HG03571 (cell line): Measurements from ENCODE around the gene NELL2.

Experiments
- ATAC-seq: cut with Tn5 transposase; IDR thresholded peaks from one replicate; pipeline ENCODE4 v1.9.1; 2021; ENCODE audit not compliant: unreplicated experiment

Gene NELL2

GRCh38 chr12:44546060-44546459, 330.1 kb downstream of the NELL2 start:
- no peak for ATAC-seq

- ATAC-seq = no peak
Observed at GRCh38 chr12:44544018-44544417, 332.1 kb downstream of the NELL2 start.

- no peak for ATAC-seq
Observed at GRCh38 chr12:44542716-44543115, 333.4 kb downstream of the NELL2 start.

- no peak for ATAC-seq
Observed at GRCh38 chr12:44537354-44537753, 338.8 kb downstream of the NELL2 start.

- no peak for ATAC-seq
Observed at GRCh38 chr12:44532940-44533339, 343.2 kb downstream of the NELL2 start.

GRCh38 chr12:44531320-44531971, 344.7 kb downstream of the NELL2 start:
- no peak for ATAC-seq

- no peak for ATAC-seq
Observed at GRCh38 chr12:44526655-44527182, 349.4 kb downstream of the NELL2 start.

- ATAC-seq = no peak
Observed at GRCh38 chr12:44525806-44526654, 350.1 kb downstream of the NELL2 start.

GRCh38 chr12:44523828-44524227, 352.3 kb downstream of the NELL2 start:
- no peak for ATAC-seq

GRCh38 chr12:44521702-44522101, 354.4 kb downstream of the NELL2 start:
- ATAC-seq = no peak

- no peak for ATAC-seq
Observed at GRCh38 chr12:44519931-44520330, 356.2 kb downstream of the NELL2 start.

GRCh38 chr12:44511289-44511688, 364.8 kb downstream of the NELL2 start:
- ATAC-seq = no peak

GRCh38 chr12:44510510-44510909, 365.6 kb downstream of the NELL2 start:
- ATAC-seq = no peak

- no peak for ATAC-seq
Observed at GRCh38 chr12:44510076-44510475, 366.0 kb downstream of the NELL2 start.

- ATAC-seq = no peak
Observed at GRCh38 chr12:44509471-44509870, 366.6 kb downstream of the NELL2 start.

GRCh38 chr12:44507461-44507860, 368.7 kb downstream of the NELL2 start:
- ATAC-seq = no peak

- ATAC-seq = no peak
Observed at GRCh38 chr12:44504799-44505198, 371.3 kb downstream of the NELL2 start.

- ATAC-seq = no peak
Observed at GRCh38 chr12:44503329-44503728, 372.8 kb downstream of the NELL2 start.

- no peak for ATAC-seq
Observed at GRCh38 chr12:44502681-44503080, 373.4 kb downstream of the NELL2 start.

- ATAC-seq = no peak
Observed at GRCh38 chr12:44500423-44500822, 375.7 kb downstream of the NELL2 start.

GRCh38 chr12:44497044-44497443, 379.1 kb downstream of the NELL2 start:
- ATAC-seq = no peak

- no peak for ATAC-seq
Observed at GRCh38 chr12:44490181-44490580, 385.9 kb downstream of the NELL2 start.
